HG03354 (cell line): Measurements from ENCODE around the gene MTFR1L.

Source experiments
- ATAC-seq: cut with Tn5 transposase; IDR thresholded peaks from one replicate; pipeline ENCODE4 v1.9.1; 2021; ENCODE audit warnings: mild to moderate bottlenecking; ENCODE audit not compliant: unreplicated experiment, poor library complexity, severe bottlenecking

The MTFR1L gene

DNA sequence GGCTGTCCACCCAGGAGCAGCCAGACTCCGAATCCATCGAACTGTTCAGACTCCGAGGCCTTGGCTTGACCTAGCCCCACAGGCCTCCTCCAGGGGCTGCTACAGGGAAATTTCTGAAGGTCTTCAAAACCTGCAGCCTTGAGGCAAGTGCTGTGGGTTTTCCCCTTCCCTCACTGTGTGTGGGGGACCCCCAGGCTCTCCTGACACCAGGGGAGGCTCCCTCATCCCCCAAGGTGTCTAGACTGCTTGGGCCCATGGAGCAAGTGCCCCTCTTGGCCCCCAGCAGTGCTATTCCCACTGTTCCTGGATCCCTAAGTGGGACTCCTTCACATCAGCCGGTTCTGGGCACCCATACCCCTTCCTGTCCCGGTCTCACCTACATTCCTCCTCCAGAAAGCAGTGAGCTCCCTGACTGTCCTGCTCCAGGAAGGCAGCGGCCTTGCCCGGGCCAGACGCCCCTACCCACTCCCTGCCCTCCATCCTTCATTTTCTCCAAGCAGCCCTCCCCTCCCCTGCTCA lies 54.9 kb downstream of the MTFR1L start:
- no peak for ATAC-seq

DNA sequence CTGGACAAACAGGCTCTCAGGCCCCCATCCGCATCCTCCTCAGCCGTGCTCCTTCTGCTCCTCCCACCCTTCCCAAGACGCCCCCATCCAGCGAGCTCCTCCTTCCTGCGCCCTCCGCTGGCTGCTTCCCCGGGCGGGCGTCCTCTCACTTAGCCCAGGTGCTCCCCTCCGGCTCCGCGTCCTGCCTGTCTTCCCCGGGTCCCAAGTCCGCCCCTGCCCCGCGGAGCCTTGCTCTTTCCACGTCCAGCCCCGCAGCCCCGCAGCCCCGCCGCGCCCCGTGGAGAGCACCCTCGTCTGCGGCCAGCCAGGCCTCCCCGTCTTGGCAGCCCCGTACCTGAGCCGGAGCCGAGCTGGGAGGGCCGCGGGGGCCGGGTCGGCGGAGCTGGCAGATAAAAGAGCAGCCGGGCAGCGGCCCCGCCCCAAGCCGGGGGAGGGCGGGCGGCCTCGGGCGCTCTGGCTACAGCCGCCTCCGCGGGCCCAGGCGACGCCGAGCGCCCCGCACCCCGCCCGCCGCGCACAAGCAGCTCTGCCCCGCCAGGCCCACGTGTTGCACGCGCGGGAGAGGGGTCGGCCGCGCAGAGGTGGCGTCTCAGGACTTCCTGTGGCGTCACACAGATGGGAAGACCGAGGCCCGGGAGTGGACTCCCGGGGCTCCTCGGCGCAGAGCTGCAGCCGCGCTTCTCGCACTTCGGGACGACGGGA lies 55.6 kb downstream of the MTFR1L start, which contains the start of gene PAQR7:
PAQR7 (minus strand) TSS at position 555 of the 702 bp plus-strand sequence. CDS start 11,869 bp downstream, outside the sequence.
- peak; percentile 69 for ATAC-seq

DNA sequence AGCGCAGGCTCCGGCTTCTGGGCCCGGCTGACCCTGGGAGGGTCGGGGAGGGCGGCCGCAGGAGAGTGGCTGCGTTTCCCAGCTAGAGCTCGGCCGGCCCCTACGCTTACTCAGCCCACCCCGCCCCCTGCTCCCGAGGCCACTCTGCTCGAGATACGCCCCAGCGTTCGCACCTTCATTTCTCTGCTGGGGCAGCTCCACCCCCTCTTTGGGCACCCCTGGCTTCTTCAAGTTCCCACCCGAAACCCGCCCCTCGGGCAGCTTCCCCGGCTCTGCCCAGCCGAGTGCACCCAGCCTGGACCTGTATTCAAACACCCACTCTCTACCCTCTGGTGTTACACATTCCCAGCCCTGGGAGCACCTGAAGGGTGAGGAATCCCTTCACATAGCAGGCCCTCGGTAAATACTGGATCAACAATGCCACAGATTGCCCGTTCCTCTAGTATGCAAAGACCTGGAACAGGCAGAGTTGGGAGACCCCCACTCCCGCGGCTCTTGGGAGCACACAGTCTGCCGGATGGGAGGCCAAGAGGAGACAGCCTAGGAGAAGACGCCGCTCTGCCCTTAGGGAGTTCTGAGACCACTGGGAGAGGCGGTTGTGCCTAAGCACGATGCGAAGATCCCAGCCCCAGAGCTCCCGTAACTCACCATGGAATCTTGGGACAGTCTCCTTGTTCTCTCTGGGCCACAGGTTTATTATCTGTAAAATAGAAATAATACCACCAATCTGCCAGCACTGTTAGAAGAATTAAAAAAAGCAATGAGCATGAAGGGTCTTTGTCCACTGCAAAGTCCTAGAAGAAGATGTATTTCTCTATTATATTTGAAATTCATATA lies 56.3 kb downstream of the MTFR1L start:
- no peak for ATAC-seq

DNA sequence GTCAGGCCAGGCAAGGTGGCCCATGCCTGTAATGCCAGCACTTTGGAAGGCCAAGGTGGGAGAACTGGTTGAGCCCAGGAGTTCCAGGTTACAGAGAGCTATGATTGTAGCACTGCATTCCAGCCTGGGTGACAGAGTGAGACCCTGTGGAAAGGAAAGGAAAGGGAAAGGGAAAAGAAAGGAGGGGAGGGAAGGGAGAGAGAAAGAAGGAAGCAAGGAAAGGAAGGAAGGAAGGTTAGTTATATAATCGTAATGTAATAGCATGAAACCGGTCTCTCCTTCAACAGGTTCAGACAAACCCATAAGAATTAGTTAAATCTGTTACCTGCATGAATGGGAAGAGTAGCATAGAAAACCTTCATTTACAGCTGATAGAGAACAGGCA lies 56.9 kb downstream of the MTFR1L start:
- ATAC-seq, result no peak

DNA sequence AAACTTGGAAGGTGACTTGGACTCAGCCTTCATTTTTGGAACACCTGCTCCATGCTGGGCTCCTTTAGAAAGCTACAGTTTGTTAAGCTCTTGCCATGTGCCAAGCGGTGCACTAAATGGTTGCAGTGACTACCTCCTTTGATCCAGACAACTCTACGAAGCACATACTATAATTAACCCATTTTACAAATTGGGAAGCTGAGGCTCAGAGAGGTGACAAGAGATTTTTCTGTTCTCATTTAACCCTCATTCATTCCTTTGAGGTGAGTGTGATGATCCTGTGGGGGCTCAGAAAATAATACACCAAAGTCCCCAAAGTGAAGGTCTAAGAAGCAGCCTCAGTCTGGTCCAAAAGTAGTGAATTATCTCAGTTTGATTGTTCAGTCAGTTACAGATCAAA lies 57.4 kb downstream of the MTFR1L start:
- no peak for ATAC-seq

DNA sequence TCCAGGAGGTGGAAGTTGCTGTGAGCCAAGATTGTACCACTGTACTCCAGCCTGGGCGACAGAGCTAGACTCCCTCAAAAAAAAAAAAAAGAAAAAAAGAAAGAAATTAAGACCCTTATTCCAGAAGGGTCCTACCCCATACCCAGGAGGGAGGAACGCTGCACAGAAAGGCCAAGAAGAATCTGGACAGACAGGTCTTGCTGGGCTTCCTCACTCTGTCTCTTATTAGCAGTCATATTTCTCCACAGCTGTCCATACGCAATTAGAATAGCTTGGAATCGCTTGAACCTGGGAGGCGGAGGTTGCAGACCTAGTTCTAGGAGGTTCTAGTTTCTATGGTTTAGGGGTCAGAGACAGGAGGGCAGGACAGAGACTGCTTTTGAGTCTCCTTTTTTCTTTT lies 58.9 kb downstream of the MTFR1L start:
- no peak for ATAC-seq

DNA sequence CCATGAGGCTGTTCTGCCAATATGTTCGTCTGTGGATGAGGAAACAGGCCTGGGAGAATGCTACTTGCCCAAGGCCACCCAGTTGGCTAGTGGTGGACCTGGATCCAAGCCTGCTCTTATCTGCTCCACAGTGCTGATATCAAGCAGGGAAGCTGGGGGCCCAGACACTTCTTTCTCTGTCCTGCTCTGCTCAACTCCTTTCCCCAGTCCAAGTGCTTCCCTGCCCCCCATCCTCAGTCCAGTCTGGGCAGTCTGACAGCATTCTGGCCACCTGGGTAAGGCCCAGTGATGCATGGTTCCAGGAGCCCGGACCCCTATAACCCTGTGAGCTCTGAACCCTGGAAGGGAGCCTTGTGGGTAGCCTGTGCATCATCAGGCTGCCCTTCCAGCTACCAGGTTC lies 59.9 kb downstream of the MTFR1L start:
- ATAC-seq, result no peak

DNA sequence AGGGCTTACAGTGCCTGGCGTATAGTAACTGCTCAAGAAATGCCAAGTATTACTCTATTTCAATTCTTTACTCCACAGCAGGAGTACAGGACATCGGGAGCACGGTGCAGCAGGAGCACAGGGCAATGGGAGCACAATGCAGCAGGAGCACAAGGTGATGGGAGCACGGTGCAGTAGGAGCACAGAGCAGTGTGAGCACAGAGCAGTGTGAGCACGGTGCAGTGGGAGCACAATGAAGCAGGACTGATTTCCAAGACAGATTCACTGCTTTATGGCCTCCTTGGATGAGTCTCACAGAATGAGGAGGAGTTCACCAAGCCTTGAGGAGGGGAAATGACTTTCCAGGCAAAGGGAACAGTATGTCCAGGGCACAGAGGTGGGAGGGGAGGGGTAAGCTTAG lies 60.8 kb downstream of the MTFR1L start:
- ATAC-seq, result no peak

DNA sequence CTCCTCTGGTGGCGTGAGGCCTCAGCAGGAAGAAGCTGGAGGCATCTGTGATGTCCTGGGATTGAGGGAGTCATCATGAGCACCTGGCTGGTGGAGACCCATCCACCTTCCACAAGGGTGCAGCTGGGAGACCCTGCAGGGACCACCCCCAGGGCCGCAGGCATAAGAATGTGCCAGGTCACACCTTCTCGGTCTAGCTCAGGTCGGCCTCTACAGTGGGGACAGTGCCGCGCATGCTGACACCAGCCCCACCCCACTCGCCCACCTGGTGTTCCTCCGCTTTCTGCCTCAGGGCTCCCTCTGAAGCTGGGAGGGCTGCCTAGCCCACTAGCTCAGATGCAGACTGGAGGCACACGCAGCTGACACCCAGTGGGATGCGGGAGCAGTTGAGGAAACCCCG lies 61.5 kb downstream of the MTFR1L start:
- no peak for ATAC-seq
